Measurements from ENCODE around the gene GRID1. TPM values are rescaled to one million over a fixed set of nuclear protein-coding genes. Genes with fewer than 3 reads are reported as not detected.

Gene GRID1
- total RNA-seq, 1 experiment from 2014 or later = 0.37 TPM

DNA sequence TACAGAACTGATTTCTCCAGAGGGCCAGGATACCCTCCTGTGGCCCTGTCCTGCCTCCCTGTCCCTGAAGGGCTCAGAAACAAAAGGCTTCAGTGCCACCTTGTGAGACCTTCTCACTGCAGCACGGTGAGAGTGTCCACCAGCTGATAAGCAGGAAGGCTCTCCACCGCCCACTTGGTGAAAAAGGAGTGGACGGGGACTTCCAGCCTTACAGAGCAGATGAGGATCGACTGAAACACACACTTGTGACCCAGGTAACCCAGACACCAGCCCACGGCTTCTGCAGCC is 330.1 kb downstream of the GRID1 start (continued):
- TF ChIP-seq, protein P1, sequence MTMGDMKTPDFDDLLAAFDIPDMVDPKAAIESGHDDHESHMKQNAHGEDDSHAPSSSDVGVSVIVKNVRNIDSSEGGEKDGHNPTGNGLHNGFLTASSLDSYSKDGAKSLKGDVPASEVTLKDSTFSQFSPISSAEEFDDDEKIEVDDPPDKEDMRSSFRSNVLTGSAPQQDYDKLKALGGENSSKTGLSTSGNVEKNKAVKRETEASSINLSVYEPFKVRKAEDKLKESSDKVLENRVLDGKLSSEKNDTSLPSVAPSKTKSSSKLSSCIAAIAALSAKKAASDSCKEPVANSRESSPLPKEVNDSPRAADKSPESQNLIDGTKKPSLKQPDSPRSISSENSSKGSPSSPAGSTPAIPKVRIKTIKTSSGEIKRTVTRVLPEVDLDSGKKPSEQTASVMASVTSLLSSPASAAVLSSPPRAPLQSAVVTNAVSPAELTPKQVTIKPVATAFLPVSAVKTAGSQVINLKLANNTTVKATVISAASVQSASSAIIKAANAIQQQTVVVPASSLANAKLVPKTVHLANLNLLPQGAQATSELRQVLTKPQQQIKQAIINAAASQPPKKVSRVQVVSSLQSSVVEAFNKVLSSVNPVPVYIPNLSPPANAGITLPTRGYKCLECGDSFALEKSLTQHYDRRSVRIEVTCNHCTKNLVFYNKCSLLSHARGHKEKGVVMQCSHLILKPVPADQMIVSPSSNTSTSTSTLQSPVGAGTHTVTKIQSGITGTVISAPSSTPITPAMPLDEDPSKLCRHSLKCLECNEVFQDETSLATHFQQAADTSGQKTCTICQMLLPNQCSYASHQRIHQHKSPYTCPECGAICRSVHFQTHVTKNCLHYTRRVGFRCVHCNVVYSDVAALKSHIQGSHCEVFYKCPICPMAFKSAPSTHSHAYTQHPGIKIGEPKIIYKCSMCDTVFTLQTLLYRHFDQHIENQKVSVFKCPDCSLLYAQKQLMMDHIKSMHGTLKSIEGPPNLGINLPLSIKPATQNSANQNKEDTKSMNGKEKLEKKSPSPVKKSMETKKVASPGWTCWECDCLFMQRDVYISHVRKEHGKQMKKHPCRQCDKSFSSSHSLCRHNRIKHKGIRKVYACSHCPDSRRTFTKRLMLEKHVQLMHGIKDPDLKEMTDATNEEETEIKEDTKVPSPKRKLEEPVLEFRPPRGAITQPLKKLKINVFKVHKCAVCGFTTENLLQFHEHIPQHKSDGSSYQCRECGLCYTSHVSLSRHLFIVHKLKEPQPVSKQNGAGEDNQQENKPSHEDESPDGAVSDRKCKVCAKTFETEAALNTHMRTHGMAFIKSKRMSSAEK (CRISPR knock-in tag; IDR thresholded peaks at IDR 0.05; ENCODE audit: borderline replicate concordance) = no peak
- TF ChIP-seq CREM (CRISPR knock-in tag; IDR thresholded peaks at IDR 0.05) (no peak), ZNF138 (CRISPR knock-in tag; conservative IDR thresholded peaks at IDR 0.05) (no peak), ZNF121 (CRISPR knock-in tag; IDR thresholded peaks at IDR 0.05) (no peak), ZNF396 (CRISPR knock-in tag; IDR thresholded peaks at IDR 0.05; ENCODE audit: borderline replicate concordance) (no peak), NFYB (CRISPR knock-in tag; conservative IDR thresholded peaks at IDR 0.05; ENCODE audit: low read depth) (no peak), MXD4 (CRISPR knock-in tag; IDR thresholded peaks at IDR 0.05; ENCODE audit: borderline replicate concordance) (no peak)
- TF ChIP-seq, protein P2, sequence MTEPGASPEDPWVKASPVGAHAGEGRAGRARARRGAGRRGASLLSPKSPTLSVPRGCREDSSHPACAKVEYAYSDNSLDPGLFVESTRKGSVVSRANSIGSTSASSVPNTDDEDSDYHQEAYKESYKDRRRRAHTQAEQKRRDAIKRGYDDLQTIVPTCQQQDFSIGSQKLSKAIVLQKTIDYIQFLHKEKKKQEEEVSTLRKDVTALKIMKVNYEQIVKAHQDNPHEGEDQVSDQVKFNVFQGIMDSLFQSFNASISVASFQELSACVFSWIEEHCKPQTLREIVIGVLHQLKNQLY (CRISPR knock-in tag; IDR thresholded peaks at IDR 0.05) = no peak
- TF ChIP-seq, protein P3, sequence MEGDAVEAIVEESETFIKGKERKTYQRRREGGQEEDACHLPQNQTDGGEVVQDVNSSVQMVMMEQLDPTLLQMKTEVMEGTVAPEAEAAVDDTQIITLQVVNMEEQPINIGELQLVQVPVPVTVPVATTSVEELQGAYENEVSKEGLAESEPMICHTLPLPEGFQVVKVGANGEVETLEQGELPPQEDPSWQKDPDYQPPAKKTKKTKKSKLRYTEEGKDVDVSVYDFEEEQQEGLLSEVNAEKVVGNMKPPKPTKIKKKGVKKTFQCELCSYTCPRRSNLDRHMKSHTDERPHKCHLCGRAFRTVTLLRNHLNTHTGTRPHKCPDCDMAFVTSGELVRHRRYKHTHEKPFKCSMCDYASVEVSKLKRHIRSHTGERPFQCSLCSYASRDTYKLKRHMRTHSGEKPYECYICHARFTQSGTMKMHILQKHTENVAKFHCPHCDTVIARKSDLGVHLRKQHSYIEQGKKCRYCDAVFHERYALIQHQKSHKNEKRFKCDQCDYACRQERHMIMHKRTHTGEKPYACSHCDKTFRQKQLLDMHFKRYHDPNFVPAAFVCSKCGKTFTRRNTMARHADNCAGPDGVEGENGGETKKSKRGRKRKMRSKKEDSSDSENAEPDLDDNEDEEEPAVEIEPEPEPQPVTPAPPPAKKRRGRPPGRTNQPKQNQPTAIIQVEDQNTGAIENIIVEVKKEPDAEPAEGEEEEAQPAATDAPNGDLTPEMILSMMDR (IDR thresholded peaks at IDR 0.05) = no peak

DNA sequence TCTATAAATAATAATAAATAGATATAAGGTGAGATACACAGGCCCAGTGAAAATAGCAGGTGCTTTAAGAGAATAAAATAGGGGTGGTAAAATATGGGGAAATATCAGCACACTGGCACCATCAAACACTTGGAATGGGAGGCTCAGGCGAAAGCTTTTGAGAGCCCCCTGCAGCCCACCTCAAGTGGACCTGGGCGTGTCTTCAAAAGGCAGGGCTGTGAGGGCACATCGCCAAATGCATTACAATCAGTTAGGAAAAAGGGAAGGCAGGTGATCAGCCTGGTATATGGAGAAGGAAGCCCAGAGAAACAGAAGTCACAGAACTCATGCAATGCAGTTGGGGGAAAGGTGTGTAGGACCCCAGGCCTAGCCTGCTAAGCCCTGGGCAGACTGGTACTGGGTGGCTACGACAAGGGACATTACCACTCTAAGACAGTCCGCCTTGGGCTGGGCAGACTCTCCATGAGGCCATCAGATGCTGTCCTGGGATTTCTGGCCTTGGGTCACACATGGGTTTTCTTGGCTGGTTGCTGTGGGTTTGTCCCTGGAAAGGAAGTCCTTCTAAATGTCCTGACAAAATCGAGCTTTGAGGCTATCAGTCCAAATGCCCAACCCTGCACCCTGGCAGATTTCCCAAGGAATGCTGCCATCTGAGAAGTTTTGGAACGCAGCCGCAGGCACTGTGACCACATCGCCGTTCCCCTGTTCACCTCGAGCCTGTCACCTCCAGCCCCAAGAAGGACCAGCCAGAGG is 330.6 kb downstream of the GRID1 start:
- DNase-seq (ENCODE audit: low spot score) (no peak), ATAC-seq (no peak)
- peaks cover 17% of the 10 kb centered on the region for H3K36me3 Mint-ChIP-seq
- 0 out of 2 replicates have a peak, but pooled peaks cover 3% of the 10 kb centered on the region for H3K4me1 Mint-ChIP-seq
- ChIA-PET POLR2A (no interaction called here), CTCF (no interaction called here)
- peaks cover 31% of the 10 kb centered on the region for H3K9me3 Mint-ChIP-seq
- no peak overlapping the region for H3K27ac Mint-ChIP-seq
- no peaks in the 10 kb centered on the region; the same call in 1 of the 2 replicates for H3K27me3 Mint-ChIP-seq (ENCODE audit: low read depth)
- no peak overlapping the region for H3K4me3 Mint-ChIP-seq
- TF ChIP-seq FOXK1 (CRISPR knock-in tag; IDR thresholded peaks at IDR 0.05) (no peak), TP53 (CRISPR knock-in tag; IDR thresholded peaks at IDR 0.05) (no peak), ELF4 (CRISPR knock-in tag; IDR thresholded peaks at IDR 0.05; ENCODE audit: low read depth) (no peak)
- TF ChIP-seq, protein P4, sequence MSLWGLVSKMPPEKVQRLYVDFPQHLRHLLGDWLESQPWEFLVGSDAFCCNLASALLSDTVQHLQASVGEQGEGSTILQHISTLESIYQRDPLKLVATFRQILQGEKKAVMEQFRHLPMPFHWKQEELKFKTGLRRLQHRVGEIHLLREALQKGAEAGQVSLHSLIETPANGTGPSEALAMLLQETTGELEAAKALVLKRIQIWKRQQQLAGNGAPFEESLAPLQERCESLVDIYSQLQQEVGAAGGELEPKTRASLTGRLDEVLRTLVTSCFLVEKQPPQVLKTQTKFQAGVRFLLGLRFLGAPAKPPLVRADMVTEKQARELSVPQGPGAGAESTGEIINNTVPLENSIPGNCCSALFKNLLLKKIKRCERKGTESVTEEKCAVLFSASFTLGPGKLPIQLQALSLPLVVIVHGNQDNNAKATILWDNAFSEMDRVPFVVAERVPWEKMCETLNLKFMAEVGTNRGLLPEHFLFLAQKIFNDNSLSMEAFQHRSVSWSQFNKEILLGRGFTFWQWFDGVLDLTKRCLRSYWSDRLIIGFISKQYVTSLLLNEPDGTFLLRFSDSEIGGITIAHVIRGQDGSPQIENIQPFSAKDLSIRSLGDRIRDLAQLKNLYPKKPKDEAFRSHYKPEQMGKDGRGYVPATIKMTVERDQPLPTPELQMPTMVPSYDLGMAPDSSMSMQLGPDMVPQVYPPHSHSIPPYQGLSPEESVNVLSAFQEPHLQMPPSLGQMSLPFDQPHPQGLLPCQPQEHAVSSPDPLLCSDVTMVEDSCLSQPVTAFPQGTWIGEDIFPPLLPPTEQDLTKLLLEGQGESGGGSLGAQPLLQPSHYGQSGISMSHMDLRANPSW (CRISPR knock-in tag; conservative IDR thresholded peaks at IDR 0.05; ENCODE audit: low read depth) = no peak

DNA sequence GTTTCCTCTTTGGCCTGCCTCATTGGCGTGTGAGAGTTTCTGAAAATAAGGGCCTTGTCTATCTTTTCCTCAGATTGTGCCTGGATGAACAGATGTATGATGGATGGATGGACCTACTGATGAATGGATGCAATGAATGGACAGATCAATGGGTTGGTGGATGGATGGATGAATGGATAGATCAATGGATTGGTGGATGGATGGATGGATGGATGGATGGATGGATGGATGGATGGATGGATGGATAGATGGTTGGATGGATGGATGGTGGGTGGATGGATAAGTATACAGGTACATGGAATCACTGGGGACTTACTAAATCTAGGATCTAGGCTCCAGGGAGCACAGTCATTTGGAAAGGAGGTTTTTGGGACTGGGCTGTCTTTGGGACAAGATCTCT is 331.9 kb downstream of the GRID1 start:
- no peaks in the 10 kb centered on the region; the same call in 1 of the 2 replicates for H3K27me3 Mint-ChIP-seq (ENCODE audit: low read depth)
- ChIA-PET POLR2A (no interaction called here), CTCF (no interaction called here)
- ATAC-seq = no peak
- no peak overlapping the region for H3K27ac Mint-ChIP-seq
- TF ChIP-seq ZNF317 (CRISPR knock-in tag; IDR thresholded peaks at IDR 0.05; ENCODE audit: borderline replicate concordance, low read depth) (no peak), SP1 (CRISPR knock-in tag; conservative IDR thresholded peaks at IDR 0.05) (no peak), ZNF396 (CRISPR knock-in tag; IDR thresholded peaks at IDR 0.05; ENCODE audit: borderline replicate concordance) (no peak), CREM (CRISPR knock-in tag; IDR thresholded peaks at IDR 0.05) (no peak), TEAD4 (CRISPR knock-in tag; IDR thresholded peaks at IDR 0.05) (no peak)
- peaks cover 43% of the 10 kb centered on the region for H3K9me3 Mint-ChIP-seq
- no peak overlapping the region for H3K4me3 Mint-ChIP-seq
- peaks cover 27% of the 10 kb centered on the region for H3K36me3 Mint-ChIP-seq
- no peak for DNase-seq (ENCODE audit: low spot score)
- 0 out of 2 replicates have a peak, but pooled peaks cover 3% of the 10 kb centered on the region for H3K4me1 Mint-ChIP-seq

Measured in WTC11 (cell line).